Ishikawa (cell line): ENCODE measurements around the gene HEATR9.

ENCODE experiments used
- CEBPB ChIP-seq: IDR thresholded peaks from 2 replicates; pipeline ENCODE4 v1.6.1; 2012
- CREB1 ChIP-seq: IDR thresholded peaks from 2 replicates; pipeline ENCODE4 v1.6.1; 2012; ENCODE audit warnings: low read depth
- EGR1 ChIP-seq: IDR thresholded peaks from 2 replicates; pipeline ENCODE4 v1.6.1; 2012
- EP300 ChIP-seq: IDR thresholded peaks from 2 replicates; pipeline ENCODE4 v1.6.1; 2012; ENCODE audit warnings: borderline replicate concordance
- FOXM1 ChIP-seq: IDR thresholded peaks from 2 replicates; pipeline ENCODE4 v1.6.1; 2012; ENCODE audit warnings: low read depth, borderline replicate concordance
- NFIC ChIP-seq: IDR thresholded peaks from 2 replicates; pipeline ENCODE4 v1.6.1; 2012
- RAD21 ChIP-seq: IDR thresholded peaks from 2 replicates; pipeline ENCODE4 v1.6.1; 2012; ENCODE audit warnings: low read depth
- TAF1 ChIP-seq: IDR thresholded peaks from 2 replicates; pipeline ENCODE4 v1.6.1; 2012; ENCODE audit warnings: low read depth, mild to moderate bottlenecking
- TCF12 ChIP-seq: IDR thresholded peaks from 2 replicates; pipeline ENCODE4 v1.6.1; 2012; ENCODE audit warnings: low read depth
- TEAD4 ChIP-seq: IDR thresholded peaks from 2 replicates; pipeline ENCODE4 v1.6.1; 2012
- YY1 ChIP-seq: IDR thresholded peaks from 2 replicates; pipeline ENCODE4 v1.6.1; 2012; ENCODE audit warnings: low read depth
- ZBTB7A ChIP-seq: IDR thresholded peaks from 2 replicates; pipeline ENCODE4 v1.6.1; 2012; ENCODE audit warnings: low read depth
- TF ChIP-seq, protein P1 (sequence below): IDR thresholded peaks from 2 replicates; pipeline ENCODE4 v1.6.1; 2012; ENCODE audit warnings: low read depth, mild to moderate bottlenecking
- TF ChIP-seq, protein P2 (sequence below): IDR thresholded peaks from 2 replicates; pipeline ENCODE4 v1.6.1; 2012
- TF ChIP-seq, protein P3 (sequence below): IDR thresholded peaks from 2 replicates; pipeline ENCODE4 v1.6.1; 2012

Gene HEATR9

DNA sequence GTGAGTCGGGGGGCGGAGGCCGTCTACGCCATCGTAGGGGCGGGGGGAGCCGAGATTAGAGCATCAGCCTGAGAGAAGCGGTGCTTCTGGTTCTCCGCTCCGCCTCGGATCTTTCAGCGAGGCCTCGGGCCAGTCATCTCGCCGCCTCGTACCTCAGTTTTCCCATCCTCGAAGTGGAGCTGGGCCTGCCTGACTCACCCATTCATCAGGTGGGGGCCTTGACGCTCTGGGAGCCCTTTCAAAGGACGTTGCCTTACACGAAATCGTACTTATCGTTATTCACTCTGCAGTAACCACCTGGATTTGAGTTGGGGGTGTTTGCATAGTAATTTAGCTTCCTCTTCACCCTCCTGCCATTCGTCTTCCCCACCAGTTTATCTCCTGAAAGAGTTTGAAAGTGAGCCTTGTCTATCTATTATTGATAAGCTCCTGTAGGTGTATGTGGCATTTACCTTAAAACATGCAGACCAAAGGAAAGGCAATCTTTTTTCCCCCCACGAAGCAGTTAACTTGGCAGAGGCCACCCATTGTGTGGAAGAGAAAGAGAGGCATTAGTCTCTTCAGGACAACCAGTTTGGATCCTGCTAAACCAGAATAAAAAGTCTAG lies 58.7 kb downstream of the HEATR9 start:
- TF ChIP-seq, protein P1, sequence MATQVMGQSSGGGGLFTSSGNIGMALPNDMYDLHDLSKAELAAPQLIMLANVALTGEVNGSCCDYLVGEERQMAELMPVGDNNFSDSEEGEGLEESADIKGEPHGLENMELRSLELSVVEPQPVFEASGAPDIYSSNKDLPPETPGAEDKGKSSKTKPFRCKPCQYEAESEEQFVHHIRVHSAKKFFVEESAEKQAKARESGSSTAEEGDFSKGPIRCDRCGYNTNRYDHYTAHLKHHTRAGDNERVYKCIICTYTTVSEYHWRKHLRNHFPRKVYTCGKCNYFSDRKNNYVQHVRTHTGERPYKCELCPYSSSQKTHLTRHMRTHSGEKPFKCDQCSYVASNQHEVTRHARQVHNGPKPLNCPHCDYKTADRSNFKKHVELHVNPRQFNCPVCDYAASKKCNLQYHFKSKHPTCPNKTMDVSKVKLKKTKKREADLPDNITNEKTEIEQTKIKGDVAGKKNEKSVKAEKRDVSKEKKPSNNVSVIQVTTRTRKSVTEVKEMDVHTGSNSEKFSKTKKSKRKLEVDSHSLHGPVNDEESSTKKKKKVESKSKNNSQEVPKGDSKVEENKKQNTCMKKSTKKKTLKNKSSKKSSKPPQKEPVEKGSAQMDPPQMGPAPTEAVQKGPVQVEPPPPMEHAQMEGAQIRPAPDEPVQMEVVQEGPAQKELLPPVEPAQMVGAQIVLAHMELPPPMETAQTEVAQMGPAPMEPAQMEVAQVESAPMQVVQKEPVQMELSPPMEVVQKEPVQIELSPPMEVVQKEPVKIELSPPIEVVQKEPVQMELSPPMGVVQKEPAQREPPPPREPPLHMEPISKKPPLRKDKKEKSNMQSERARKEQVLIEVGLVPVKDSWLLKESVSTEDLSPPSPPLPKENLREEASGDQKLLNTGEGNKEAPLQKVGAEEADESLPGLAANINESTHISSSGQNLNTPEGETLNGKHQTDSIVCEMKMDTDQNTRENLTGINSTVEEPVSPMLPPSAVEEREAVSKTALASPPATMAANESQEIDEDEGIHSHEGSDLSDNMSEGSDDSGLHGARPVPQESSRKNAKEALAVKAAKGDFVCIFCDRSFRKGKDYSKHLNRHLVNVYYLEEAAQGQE: no peak
- TF ChIP-seq EP300 (no peak), EGR1 (no peak), TEAD4 (no peak), ZBTB7A (no peak), RAD21 (no peak), CEBPB (no peak), FOXM1 (no peak), CREB1 (no peak), YY1 (no peak), NFIC (no peak), TCF12 (no peak), TAF1 (no peak)
- TF ChIP-seq, protein P2, sequence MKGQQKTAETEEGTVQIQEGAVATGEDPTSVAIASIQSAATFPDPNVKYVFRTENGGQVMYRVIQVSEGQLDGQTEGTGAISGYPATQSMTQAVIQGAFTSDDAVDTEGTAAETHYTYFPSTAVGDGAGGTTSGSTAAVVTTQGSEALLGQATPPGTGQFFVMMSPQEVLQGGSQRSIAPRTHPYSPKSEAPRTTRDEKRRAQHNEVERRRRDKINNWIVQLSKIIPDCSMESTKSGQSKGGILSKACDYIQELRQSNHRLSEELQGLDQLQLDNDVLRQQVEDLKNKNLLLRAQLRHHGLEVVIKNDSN: no peak
- TF ChIP-seq, protein P3, sequence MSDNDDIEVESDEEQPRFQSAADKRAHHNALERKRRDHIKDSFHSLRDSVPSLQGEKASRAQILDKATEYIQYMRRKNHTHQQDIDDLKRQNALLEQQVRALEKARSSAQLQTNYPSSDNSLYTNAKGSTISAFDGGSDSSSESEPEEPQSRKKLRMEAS: no peak

DNA sequence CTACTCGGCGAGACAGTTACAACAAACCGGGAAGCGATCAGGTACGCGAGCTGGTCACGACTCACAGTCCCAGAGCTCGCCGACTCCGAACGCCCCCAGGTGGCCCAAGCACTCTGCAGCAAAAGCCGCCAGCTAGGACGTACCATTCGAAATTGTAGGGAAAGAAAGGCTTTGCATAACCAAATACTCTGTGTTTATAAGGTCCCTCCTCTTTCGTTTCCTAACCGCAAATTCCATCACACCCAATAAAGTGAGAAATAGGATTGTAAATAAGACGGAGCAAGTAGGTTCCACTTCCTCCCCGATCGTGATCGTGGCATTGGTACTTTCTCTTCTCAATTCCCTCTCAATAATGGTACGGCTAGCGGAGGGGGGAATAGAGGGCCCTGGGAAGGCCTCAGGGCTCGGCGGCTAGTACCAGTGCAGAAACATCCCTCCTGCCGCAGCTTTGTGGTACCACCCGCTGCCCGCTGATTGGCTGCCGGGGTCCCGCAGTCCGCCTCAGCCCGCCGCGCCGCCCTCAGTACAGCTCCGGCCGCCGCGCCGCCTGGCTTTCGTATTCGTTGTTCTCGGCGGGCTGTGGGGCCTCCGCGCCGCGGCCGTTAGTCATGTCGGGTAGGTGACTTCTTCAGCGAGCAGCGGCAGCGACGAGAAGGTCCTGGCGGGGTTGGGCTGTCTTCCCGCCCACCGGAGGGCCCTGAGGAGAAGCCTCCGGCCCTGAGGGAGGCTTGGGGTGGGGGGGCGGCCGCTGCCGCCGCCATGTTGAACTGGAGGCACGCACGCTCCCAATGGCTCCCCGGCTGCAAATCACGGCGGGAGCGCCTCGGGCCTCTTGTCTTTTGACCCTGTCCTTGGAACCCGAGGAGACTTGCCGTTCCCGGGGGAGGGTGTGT lies 59.5 kb downstream of the HEATR9 start, which contains the start of gene TAF15:
Gene TAF15 (plus strand): TSS at position 523 of the 893 bp plus-strand sequence. CDS start 86 bp downstream, at position 609.
- 0 out of 2 replicates have a peak, but pooled peaks have one; percentile 31 for TF ChIP-seq CREB1
- TF ChIP-seq ZBTB7A: no peak
- peak; percentile 43; the same call in 1 of the 2 replicates for TF ChIP-seq RAD21
- peak; percentile 9; the same call in 1 of the 2 replicates for TF ChIP-seq TEAD4
- no peak; the same call in none of the 2 replicates for TF ChIP-seq TCF12
- peak; percentile 89 for TF ChIP-seq YY1
- TF ChIP-seq NFIC: 0 out of 2 replicates have a peak, but pooled peaks have one; percentile 0
- TF ChIP-seq, protein P1: no peak
- TF ChIP-seq, protein P3: peak; percentile 45
- peak; percentile 62 for TF ChIP-seq EP300
- no peak for TF ChIP-seq EGR1
- TF ChIP-seq TAF1: peak; percentile 98

DNA sequence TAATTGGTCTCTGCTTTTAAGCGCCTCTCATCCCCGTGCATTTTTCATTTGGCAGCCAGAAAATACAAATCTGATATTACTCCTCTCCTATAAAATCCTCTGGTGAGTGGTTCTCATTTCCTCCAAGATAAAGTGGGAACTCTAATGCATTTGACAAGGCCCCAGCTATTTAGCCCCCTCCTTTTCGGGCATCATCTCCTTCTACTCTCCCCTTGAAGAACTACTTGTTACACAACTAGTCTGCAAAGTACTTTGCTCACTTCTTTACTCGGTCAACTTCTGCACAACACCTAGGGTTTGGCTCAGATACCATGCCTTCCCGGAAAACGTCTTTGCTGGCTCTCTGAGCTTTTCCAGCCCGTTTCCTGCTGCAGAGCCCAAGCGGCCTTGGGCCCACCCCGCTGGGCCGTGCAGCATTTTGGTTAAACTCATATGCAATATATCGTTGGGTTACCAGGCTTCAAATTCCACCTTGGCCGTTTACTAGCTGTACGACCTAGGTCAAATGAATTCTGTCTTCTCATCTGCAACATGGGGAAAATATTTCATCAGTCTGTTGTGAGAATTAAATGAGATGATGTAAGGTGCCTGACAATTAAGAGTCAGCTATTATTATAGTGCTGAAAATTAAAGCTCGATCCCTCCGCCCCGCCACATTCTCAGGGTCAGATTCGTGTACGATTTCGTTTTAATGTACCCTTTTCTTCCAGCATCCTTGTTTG lies 60.3 kb downstream of the HEATR9 start:
- TF ChIP-seq, protein P1: no peak
